GM12878 (cell line): ENCODE measurements around the gene GAMT. TPM values are rescaled to one million over a fixed set of nuclear protein-coding genes. Genes with fewer than 3 reads are reported as not detected.

ENCODE experiments used
- ATAC-seq: fragments of 200-7000 bp; cut with Tn5 transposase; 3 replicates; pipeline ENCODE4 v1.9.1; 2020; ENCODE audit warnings: mild to moderate bottlenecking, moderate library complexity
- BruUV-seq: library from RNA; stranded (reverse); fragments of 400-500 nt; replicated peaks from 2 replicates; lab custom pipeline; 2021; lab: Mats Ljungman, UMichigan
- CTCF ChIA-PET: fragments of 300-600 bp; sonication (Branson Sonifier 250); formaldehyde crosslinking; extraction: SDS; loops from one replicate; lab custom pipeline; 2021; ENCODE audit warnings: inconsistent platforms; lab: Yijun Ruan, JAX
- POLR2A ChIA-PET: fragments of 350-600 bp; formaldehyde crosslinking; extraction: SDS; loops from one replicate; lab custom pipeline; 2021; ENCODE audit warnings: inconsistent platforms; lab: Charles Lee
- RAD21 ChIA-PET: fragments of 300-600 bp; sonication (Branson Sonifier 250); formaldehyde crosslinking; loops from one replicate; lab custom pipeline; 2023; ENCODE audit warnings: antibody characterized with exemption; ENCODE audit not compliant: unreplicated experiment; lab: Charles Lee
- SMC1A ChIA-PET: fragments of 300-600 bp; sonication (Branson Sonifier 250); formaldehyde crosslinking; loops from one replicate; lab custom pipeline; 2023; ENCODE audit not compliant: unreplicated experiment, uncharacterized antibody; lab: Charles Lee
- DNase-seq: peaks from one replicate; pipeline ENCODE4 v3.0.0-alpha.2; 2011; ENCODE audit warnings: low read depth, low spot score
- FAIRE-seq: peaks from 3 replicates; lab custom pipeline; 2011; peaks lifted over from hg19 to GRCh38; lab: Jason Lieb, UNC
- H2AFZ ChIP-seq: 2 replicates; pipeline ENCODE4 v1.6.0; 2011; ENCODE audit warnings: low read depth, low read length, control low read depth; ENCODE audit not compliant: control insufficient read depth
- H3K27ac ChIP-seq: 2 replicates; pipeline ENCODE4 v1.5.1; 2011; ENCODE audit warnings: control low read depth; ENCODE audit not compliant: control insufficient read depth, insufficient read depth
- H3K27me3 ChIP-seq, 2 experiments: replicated peaks in 1 of 2; 2 replicates each; pipeline versions ENCODE4 v1.6.0 to v1.6.1; 2011; ENCODE audit warnings: low read length in 1 of 2; ENCODE audit not compliant: control insufficient read depth in 2 of 2, insufficient read depth in 2 of 2
- H3K36me3 ChIP-seq, 2 experiments: 2 replicates each; pipeline ENCODE4 v1.5.1; 2011; ENCODE audit warnings: low read length in 1 of 2; ENCODE audit not compliant: control insufficient read depth in 2 of 2, insufficient read depth in 2 of 2
- H3K4me1 ChIP-seq: 2 replicates; pipeline ENCODE4 v1.6.1; 2011; ENCODE audit warnings: mild to moderate bottlenecking, low read length, moderate library complexity, mixed read lengths; ENCODE audit not compliant: control insufficient read depth, insufficient read depth
- H3K4me2 ChIP-seq: 2 replicates; pipeline ENCODE4 v1.6.0; 2011; ENCODE audit warnings: control low read depth; ENCODE audit not compliant: control insufficient read depth, insufficient read depth
- H3K4me3 ChIP-seq: fragments of 200-600 bp; sonication (generic); 2 replicates; pipeline ENCODE4 v1.5.1; 2016
- H3K79me2 ChIP-seq: 2 replicates; pipeline ENCODE4 v1.6.0; 2011; ENCODE audit warnings: low read length; ENCODE audit not compliant: control insufficient read depth, insufficient read depth
- H3K9ac ChIP-seq: 2 replicates; pipeline ENCODE4 v1.8.0; 2011; ENCODE audit warnings: low read length, control low read depth, mixed read lengths; ENCODE audit not compliant: control insufficient read depth, insufficient read depth
- H3K9me3 ChIP-seq: replicated peaks from 3 replicates; pipeline ENCODE4 v1.5.1; 2011; ENCODE audit warnings: mild to moderate bottlenecking, low read length; ENCODE audit not compliant: control insufficient read depth, insufficient read depth
- H4K20me1 ChIP-seq: 2 replicates; pipeline ENCODE4 v1.6.0; 2011; ENCODE audit not compliant: control insufficient read depth, insufficient read depth
- CEBPB ChIP-seq, 2 experiments: fragments of 150-350 bp in 1 of 2; IDR thresholded peaks; 2 replicates each; pipeline ENCODE4 v1.6.1; 2012 to 2014; ENCODE audit warnings: low read depth in 2 of 2, low read length in 2 of 2, borderline replicate concordance in 1 of 2, inconsistent platforms in 1 of 2
- CHD1 ChIP-seq: IDR thresholded peaks from 2 replicates; pipeline ENCODE4 v1.6.1; 2012; ENCODE audit warnings: low read depth, low read length, improper control_type of control experiment
- DPF2 ChIP-seq: fragments of 450-650 bp; IDR thresholded peaks from 2 replicates; pipeline ENCODE4 v1.6.1; 2017; ENCODE audit warnings: mild to moderate bottlenecking
- EED ChIP-seq: sonication (generic); IDR thresholded peaks from 2 replicates; pipeline ENCODE4 v1.6.1; 2016; ENCODE audit warnings: antibody characterized with exemption, low read depth
- ESRRA ChIP-seq: IDR thresholded peaks from 2 replicates; pipeline ENCODE4 v1.6.1; 2012; ENCODE audit warnings: mild to moderate bottlenecking, low read length, improper control_type of control experiment
- FOXM1 ChIP-seq: IDR thresholded peaks from 2 replicates; pipeline ENCODE4 v1.6.1; 2012; ENCODE audit warnings: low read depth, mild to moderate bottlenecking, inconsistent platforms, low read length, moderate library complexity
- HDGF ChIP-seq: fragments of 450-650 bp; IDR thresholded peaks from 2 replicates; pipeline ENCODE4 v1.6.1; 2016; ENCODE audit warnings: antibody characterized with exemption
- MTA3 ChIP-seq: IDR thresholded peaks from 2 replicates; pipeline ENCODE4 v1.6.1; 2012; ENCODE audit warnings: low read length, inconsistent platforms, borderline replicate concordance
- NFYB ChIP-seq: IDR thresholded peaks from 2 replicates; pipeline ENCODE4 v1.6.1; 2011; ENCODE audit warnings: low read depth, mild to moderate bottlenecking, low read length, improper control_type of control experiment, moderate library complexity; ENCODE audit not compliant: insufficient read depth
- NRF1 ChIP-seq: conservative IDR thresholded peaks from 2 replicates; pipeline ENCODE4 v1.6.1; 2011; ENCODE audit warnings: mild to moderate bottlenecking, low read depth, low read length, improper control_type of control experiment
- POU2F2 ChIP-seq: IDR thresholded peaks from 3 replicates; pipeline ENCODE4 v1.6.1; 2011; ENCODE audit warnings: low read depth, mild to moderate bottlenecking, low read length, borderline replicate concordance
- RBBP5 ChIP-seq: fragments of 200-600 bp; sonication (generic); conservative IDR thresholded peaks from 2 replicates; pipeline ENCODE4 v1.6.1; 2016
- SKIL ChIP-seq: fragments of 450-650 bp; IDR thresholded peaks from 2 replicates; pipeline ENCODE4 v1.6.1; 2017; ENCODE audit warnings: mild to moderate bottlenecking, low read depth, inconsistent platforms; ENCODE audit not compliant: poor library complexity, severe bottlenecking
- TCF3 ChIP-seq: IDR thresholded peaks from 2 replicates; pipeline ENCODE4 v1.6.1; 2012; ENCODE audit warnings: low read depth, mild to moderate bottlenecking, low read length, borderline replicate concordance; ENCODE audit not compliant: insufficient read depth
- TCF7 ChIP-seq: IDR thresholded peaks from 2 replicates; pipeline ENCODE4 v1.6.1; 2014; ENCODE audit warnings: antibody characterized with exemption, borderline replicate concordance
- ZNF274 ChIP-seq: IDR thresholded peaks from one replicate; pipeline ENCODE4 v1.8.0; 2011; ENCODE audit not compliant: insufficient read length, insufficient read depth
- ZNF384 ChIP-seq: IDR thresholded peaks from 2 replicates; pipeline ENCODE4 v1.6.1; 2012; ENCODE audit warnings: low read depth, mild to moderate bottlenecking, low read length, improper control_type of control experiment, borderline replicate concordance
- WGBS: methylation state at CpG from one replicate; pipeline ENCODE4 v1.1.6; 2016; ENCODE audit warnings: low lambda C conversion rate; ENCODE audit not compliant: insufficient replicate concordance, insufficient coverage; ENCODE audit errors: missing lambda C conversion rate; 5-methylcytosine and 5-hydroxymethylcytosine counted together
- in situ Hi-C: fragments of 300-500 bp; cut with MboI; formaldehyde crosslinking; loops from 9 replicates; pipeline ENCODE4 v1.14.3; 2018; ENCODE audit warnings: mixed read lengths
- intact Hi-C: fragments of 100-400 bp; cut with micrococcal nuclease; formaldehyde crosslinking; loops from one replicate; pipeline ENCODE4 v1.14.2; 2022; ENCODE audit not compliant: unreplicated experiment
- polyA plus RNA-seq, 11 experiments: library from polyadenylated mRNA; depleted of rRNA in 4 of 11; unstranded in 6 of 11; stranded (reverse) in 5 of 11; fragments of >200 nt; fragmentation: Nextera tagmentation in 4 of 11; fragmentation: Illumina TruSeq in 1 of 11; extraction: Ambion mirVana in 4 of 11; extraction: Trizol in 1 of 11; gene quantifications; 1 replicate in 1 of 11; 2 replicates in 10 of 11; pipeline versions ENCODE4 v1.2.1 to v1.2.3, GENCODE V29; 2011 to 2016; ENCODE audit warnings: inconsistent platforms in 2 of 11, missing spikeins in 2 of 11, low read depth in 1 of 11
- total RNA-seq, 4 experiments: library from RNA; depleted of rRNA in 3 of 4; stranded (reverse); fragments of >200 nt in 3 of 4; fragmentation: Illumina TruSeq in 1 of 4; extraction: Trizol in 1 of 4; gene quantifications; 2 replicates each; pipeline versions ENCODE4 v1.2.1 to v1.2.3, GENCODE V29; 2013 to 2021
- TF ChIP-seq, protein P1 (sequence below): fragments of 450-650 bp; IDR thresholded peaks from 2 replicates; pipeline ENCODE4 v1.6.1; 2018; ENCODE audit warnings: mild to moderate bottlenecking, low read depth, moderate library complexity; ENCODE audit not compliant: partially characterized antibody

GAMT gene
- total and polyA plus RNA-seq, 10 of the 15 experiments (the other 5 are each of a cell fraction or from before 2014, with no cell fraction given): 1.6 to 131 (median 38.8) TPM

DNA sequence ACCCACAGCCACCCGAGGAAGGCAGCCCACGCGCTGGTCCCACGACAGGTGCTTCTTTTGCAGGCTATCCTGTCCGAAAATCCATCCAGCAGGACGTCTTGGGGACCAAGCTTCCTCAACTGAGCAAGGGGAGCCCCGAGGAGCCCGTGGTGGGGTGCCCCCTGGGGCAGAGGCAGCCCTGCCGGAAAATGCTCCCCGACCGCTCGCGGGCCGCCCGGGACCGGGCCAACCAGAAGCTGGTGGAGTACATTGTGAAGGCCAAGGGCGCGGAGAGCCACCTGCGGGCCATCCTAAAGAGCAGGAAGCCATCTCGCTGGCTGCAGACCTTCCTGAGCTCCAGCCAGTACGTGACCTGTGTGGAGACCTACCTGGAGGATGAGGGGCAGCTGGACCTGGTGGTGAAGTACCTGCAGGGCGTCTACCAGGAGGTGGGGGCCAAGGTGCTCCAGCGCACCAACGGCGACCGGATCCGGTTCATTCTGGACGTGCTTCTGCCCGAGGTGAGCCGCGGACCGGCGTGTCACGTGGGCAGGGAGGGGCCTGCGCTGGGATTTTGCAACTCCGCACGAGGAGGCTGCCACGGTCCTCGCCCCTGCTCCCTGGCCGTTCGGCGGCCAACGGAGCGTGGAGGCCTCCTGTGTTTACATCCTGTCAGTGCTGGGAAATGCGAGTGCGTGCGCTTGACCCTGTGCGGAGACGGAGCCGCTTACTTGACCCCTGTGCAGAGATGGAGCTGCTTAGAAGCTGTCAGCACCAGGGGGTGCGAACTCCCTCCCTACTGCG lies 30.6 kb downstream of the GAMT start:
- TF ChIP-seq DPF2 (no peak), TCF7 (no peak), RBBP5 (no peak), POU2F2 (no peak), TCF3 (no peak), CEBPB (IDR thresholded peaks at IDR 0.05; ENCODE audit: borderline replicate concordance in 1 of 2, low read depth in 2 of 2, low read length in 2 of 2) (no peak), ZNF274 (no peak), NRF1 (no peak), CHD1 (no peak), MTA3 (no peak), ESRRA (no peak), FOXM1 (no peak), EED (no peak), ZNF384 (no peak), NFYB (no peak), HDGF (no peak), SKIL (no peak)
- TF ChIP-seq, protein P1, sequence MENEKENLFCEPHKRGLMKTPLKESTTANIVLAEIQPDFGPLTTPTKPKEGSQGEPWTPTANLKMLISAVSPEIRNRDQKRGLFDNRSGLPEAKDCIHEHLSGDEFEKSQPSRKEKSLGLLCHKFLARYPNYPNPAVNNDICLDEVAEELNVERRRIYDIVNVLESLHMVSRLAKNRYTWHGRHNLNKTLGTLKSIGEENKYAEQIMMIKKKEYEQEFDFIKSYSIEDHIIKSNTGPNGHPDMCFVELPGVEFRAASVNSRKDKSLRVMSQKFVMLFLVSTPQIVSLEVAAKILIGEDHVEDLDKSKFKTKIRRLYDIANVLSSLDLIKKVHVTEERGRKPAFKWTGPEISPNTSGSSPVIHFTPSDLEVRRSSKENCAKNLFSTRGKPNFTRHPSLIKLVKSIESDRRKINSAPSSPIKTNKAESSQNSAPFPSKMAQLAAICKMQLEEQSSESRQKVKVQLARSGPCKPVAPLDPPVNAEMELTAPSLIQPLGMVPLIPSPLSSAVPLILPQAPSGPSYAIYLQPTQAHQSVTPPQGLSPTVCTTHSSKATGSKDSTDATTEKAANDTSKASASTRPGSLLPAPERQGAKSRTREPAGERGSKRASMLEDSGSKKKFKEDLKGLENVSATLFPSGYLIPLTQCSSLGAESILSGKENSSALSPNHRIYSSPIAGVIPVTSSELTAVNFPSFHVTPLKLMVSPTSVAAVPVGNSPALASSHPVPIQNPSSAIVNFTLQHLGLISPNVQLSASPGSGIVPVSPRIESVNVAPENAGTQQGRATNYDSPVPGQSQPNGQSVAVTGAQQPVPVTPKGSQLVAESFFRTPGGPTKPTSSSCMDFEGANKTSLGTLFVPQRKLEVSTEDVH: no peak
- Histone ChIP-seq H3K4me3 (no peak overlapping the region), H3K4me1 (no peaks in the 10 kb centered on the region), H3K9ac (no peak overlapping the region), H2AFZ (no peak overlapping the region), H3K27ac (no peak overlapping the region), H3K9me3 (no peaks in the 10 kb centered on the region), H3K79me2 (no peaks in the 10 kb centered on the region), H3K27me3 (no peaks in the 10 kb centered on the region), H4K20me1 (no peaks in the 10 kb centered on the region), H3K36me3 (peaks cover 4 to 8% of the 10 kb centered on the region in 2 experiments; a peak in 2 of 4 replicates), H3K4me2 (no peak overlapping the region)
- BruUV-seq: no TSS peak
- SMC1A ChIA-PET: interaction anchor here (1.0 to 1.2 kb wide), 2 partner anchors 22 to 53 kb away, joined by 3 to 5 read pairs; no protein-coding TSS in a partner anchor
- ATAC-seq (no peak), FAIRE-seq (no peak), DNase-seq (no peak)
- WGBS: 96% methylated on average over 52 of the region's 52 CpGs
- RAD21 ChIA-PET: interaction anchor here (1.6 to 2.3 kb wide), 2 partner anchors 54 to 91 kb away, joined by 11 to 22 read pairs; no protein-coding TSS in a partner anchor
- CTCF ChIA-PET: interaction anchor here (0.8 to 5.0 kb wide), 4 partner anchors 7 to 127 kb away, joined by 3 to 42 read pairs (median 32); no protein-coding TSS in a partner anchor
- POLR2A ChIA-PET: no interaction called here
- intact Hi-C loops (no loop called here), in situ Hi-C loops (loop anchor here (5.0 kb wide), 2 partner anchors 53 to 93 kb away; partner anchors contain the start of gene FAM174C)
